ENCODE results near the gene BBOF1. TPM values are rescaled to one million over a fixed set of nuclear protein-coding genes. Genes with fewer than 3 reads are reported as not detected.

Gene BBOF1
- total RNA-seq, 1 experiment from 2014 or later = 4.0 TPM

GRCh38 chr14:74081491-74081890, 62.3 kb downstream of the BBOF1 start:
- Histone ChIP-seq H4K20me1 (ENCODE audit: insufficient read depth) (no peaks in the 10 kb centered on the region), H3K4me3 (replicated peaks in 1 of 2; ENCODE audit: low read depth in 1 of 2, low read length in 2 of 2) (no peak overlapping the region), H3K9me2 (ENCODE audit: insufficient read depth) (no peaks in the 10 kb centered on the region), H3K4me1 (ENCODE audit: control insufficient read depth in 1 of 2, insufficient read depth in 2 of 2, low read length in 2 of 2) (peaks cover 0 to 19% of the 10 kb centered on the region in 2 experiments; a peak in 3 of 4 replicates), H3K4me2 (ENCODE audit: low read length) (no peak overlapping the region), H2AFZ (ENCODE audit: low read depth, low read length, poor library complexity, severe bottlenecking) (no peak overlapping the region), H3K36me3 (ENCODE audit: control insufficient read depth in 1 of 2, insufficient read depth in 2 of 2, low read length in 2 of 2) (no peaks in the 10 kb centered on the region), H3K79me2 (ENCODE audit: insufficient read depth, low read length) (peaks cover 15% of the 10 kb centered on the region), H3K27ac (ENCODE audit: low read depth, low read length) (no peak overlapping the region), H3K27me3 (ENCODE audit: insufficient read depth, low read length) (no peaks in the 10 kb centered on the region), H3K9ac (ENCODE audit: low read length) (no peak overlapping the region), H3K9me3 (ENCODE audit: control insufficient read depth in 1 of 2, insufficient read depth in 1 of 2, low read depth in 1 of 2, low read length in 2 of 2) (no peaks in the 10 kb centered on the region)
- ATAC-seq (no peak), DNase-seq (ENCODE audit: low read depth, low spot score) (no peak)
- BruUV-seq (replicated peaks) = no TSS peak
- POLR2A ChIA-PET = interaction anchor here (0.6 to 0.7 kb wide), 2 partner anchors 13 to 19 kb away, joined by 4 to 5 read pairs; no protein-coding TSS in a partner anchor
- TF ChIP-seq, protein P1, sequence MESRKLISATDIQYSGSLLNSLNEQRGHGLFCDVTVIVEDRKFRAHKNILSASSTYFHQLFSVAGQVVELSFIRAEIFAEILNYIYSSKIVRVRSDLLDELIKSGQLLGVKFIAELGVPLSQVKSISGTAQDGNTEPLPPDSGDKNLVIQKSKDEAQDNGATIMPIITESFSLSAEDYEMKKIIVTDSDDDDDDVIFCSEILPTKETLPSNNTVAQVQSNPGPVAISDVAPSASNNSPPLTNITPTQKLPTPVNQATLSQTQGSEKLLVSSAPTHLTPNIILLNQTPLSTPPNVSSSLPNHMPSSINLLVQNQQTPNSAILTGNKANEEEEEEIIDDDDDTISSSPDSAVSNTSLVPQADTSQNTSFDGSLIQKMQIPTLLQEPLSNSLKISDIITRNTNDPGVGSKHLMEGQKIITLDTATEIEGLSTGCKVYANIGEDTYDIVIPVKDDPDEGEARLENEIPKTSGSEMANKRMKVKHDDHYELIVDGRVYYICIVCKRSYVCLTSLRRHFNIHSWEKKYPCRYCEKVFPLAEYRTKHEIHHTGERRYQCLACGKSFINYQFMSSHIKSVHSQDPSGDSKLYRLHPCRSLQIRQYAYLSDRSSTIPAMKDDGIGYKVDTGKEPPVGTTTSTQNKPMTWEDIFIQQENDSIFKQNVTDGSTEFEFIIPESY (IDR thresholded peaks at IDR 0.05; ENCODE audit: extremely low read depth, insufficient replicate concordance, low read length) = no peak
- no peak for TF ChIP-seq CBX3 (IDR thresholded peaks at IDR 0.05; ENCODE audit: low read depth)
- no peak for TF ChIP-seq ATF3 (IDR thresholded peaks at IDR 0.05)
- no peak for TF ChIP-seq CEBPB (IDR thresholded peaks at IDR 0.05; ENCODE audit: low read depth)
- no peak for TF ChIP-seq RAD21 (IDR thresholded peaks at IDR 0.05; ENCODE audit: low read depth)
- no peak for TF ChIP-seq TCF7L2 (IDR thresholded peaks at IDR 0.05; ENCODE audit: borderline replicate concordance, extremely low read depth, insufficient read depth, insufficient read length)
- TF ChIP-seq YY1 (IDR thresholded peaks at IDR 0.05; ENCODE audit: extremely low read depth, insufficient replicate concordance, low read depth, low read length) = no peak
- no peak for TF ChIP-seq EGR1 (IDR thresholded peaks at IDR 0.05; ENCODE audit: low read depth)
- no peak for TF ChIP-seq FOSL1 (IDR thresholded peaks at IDR 0.05; ENCODE audit: low read depth)
- no peak for TF ChIP-seq REST (IDR thresholded peaks at IDR 0.05; ENCODE audit: low read depth)
- no peak for TF ChIP-seq ELF1 (IDR thresholded peaks at IDR 0.05; ENCODE audit: borderline replicate concordance, low read depth)
- TF ChIP-seq ZFX (IDR thresholded peaks at IDR 0.05) = no peak
- no peak for TF ChIP-seq POLR2A (IDR thresholded peaks at IDR 0.05; ENCODE audit: borderline replicate concordance, extremely low read depth, insufficient read depth, insufficient read length)
- no peak for TF ChIP-seq POLR2AphosphoS5 (IDR thresholded peaks at IDR 0.05; ENCODE audit: low read depth, low read length)
- TF ChIP-seq EZH2 (IDR thresholded peaks at IDR 0.05) = no peak
- no peak for TF ChIP-seq SP1 (IDR thresholded peaks at IDR 0.05; ENCODE audit: low read depth)
- no peak for TF ChIP-seq MAX (IDR thresholded peaks at IDR 0.05)
- RAD21 ChIA-PET (ENCODE audit: low non-redundant PET in 1 of 2, low total read pairs in 2 of 2, uncharacterized antibody in 2 of 2, unreplicated experiment in 2 of 2) = no interaction called here
- CTCF ChIA-PET = no interaction called here
- intact Hi-C loops (cut with micrococcal nuclease) = no loop called here
